CD4-positive, alpha-beta T cell treated with Interleukin-4 for 1 hour (primary cell): Measurements from ENCODE around the gene RALGDS.

Source experiments
- DNase-seq, 2 donors: peaks; one replicate each; pipeline ENCODE4 v3.0.0-alpha.2; 2020 to 2022

Gene RALGDS

GRCh38 chr9:133134388-133135145, 13.5 kb upstream of the RALGDS start:
- DNase-seq: peak in 1 of 2 donors; percentile 50

- peak; percentile 95 for DNase-seq
Measured at GRCh38 chr9:133133681-133134387, 12.8 kb upstream of the RALGDS start.

- DNase-seq: peak in 1 of 2 donors; percentile 47
Measured at GRCh38 chr9:133132174-133132573, 11.1 kb upstream of the RALGDS start.

DNA sequence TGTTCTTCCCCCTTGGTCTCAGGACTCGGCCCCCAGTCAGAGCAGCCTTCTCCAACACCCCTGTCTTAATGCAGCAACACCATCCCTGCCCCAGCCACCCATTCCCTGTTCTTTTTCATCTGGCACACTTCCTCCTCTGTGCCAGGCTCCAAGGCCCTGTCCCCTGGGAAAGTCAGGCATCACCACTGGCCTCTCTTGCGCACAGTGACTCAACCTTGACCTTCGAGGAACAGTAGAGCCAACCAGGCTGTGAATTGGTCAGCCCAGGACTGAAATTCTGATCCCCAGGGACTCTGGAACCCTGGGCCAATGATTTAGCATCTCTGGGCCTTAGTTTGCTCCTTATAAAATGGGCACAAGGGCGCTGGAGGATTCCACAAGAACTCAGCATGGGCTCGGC, 10.5 kb upstream of the RALGDS start:
- DNase-seq: no peak

GRCh38 chr9:133130685-133131244, 9.7 kb upstream of the RALGDS start:
- peak; percentile 77 to 81 for DNase-seq

GRCh38 chr9:133129001-133129795, 8.2 kb upstream of the RALGDS start:
- peak; percentile 53 to 65 for DNase-seq

GRCh38 chr9:133128152-133128551, 7.1 kb upstream of the RALGDS start:
- DNase-seq: no peak

- DNase-seq: peak; percentile 85
Measured at GRCh38 chr9:133127340-133127981, 6.4 kb upstream of the RALGDS start.

DNA sequence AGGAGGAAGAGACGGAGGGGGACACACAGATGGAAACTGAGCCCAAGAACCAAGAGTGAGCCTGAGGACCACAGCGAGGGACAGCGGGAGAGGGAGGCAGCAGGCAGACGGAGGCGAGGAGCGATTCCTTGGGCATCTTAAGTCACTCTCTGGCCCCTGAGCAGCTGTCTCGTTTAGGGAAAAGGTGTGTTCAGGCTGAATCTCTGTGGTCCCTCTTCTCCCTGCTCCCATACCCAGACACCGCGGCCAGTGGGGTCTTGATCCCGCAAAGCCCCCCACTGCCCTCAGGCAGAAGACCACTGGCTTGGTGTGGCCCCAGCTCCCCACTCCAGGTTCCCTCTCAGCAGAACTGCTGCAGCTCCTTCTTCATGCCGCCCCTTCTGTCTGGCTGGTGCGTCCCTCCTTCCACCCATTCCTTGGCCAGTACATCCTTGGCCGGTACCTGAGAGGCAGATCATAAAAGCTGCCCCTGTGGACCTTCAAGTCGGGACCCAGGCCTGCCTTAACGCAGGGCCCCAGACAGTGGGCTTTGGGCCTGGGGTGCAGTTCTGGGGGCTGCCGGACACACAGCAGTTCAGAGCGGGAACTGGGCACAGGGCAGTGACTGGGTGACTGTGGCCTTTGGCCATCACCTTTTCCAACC, 5.8 kb upstream of the RALGDS start:
- DNase-seq: no peak

- peak in 1 of 2 donors; percentile 55 for DNase-seq
Measured at GRCh38 chr9:133125941-133126696, 5.1 kb upstream of the RALGDS start.

DNA sequence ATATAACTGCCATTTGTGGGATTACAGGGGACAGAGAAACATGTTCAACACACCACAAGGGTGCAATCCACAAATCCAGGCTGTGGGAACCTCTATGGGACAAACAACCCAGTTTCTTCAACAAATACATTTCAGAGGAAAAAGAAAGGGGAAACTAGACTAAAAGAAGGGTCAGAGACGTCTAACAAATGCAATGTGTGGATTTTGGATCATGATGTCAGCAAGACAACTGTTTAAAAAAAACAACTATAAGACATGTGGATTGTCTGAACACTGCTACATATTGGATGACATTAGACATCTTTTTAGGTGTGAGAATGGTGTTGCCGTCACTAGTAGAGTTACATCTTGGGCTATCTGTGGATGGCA, 3.9 kb upstream of the RALGDS start:
- DNase-seq: no peak

DNA sequence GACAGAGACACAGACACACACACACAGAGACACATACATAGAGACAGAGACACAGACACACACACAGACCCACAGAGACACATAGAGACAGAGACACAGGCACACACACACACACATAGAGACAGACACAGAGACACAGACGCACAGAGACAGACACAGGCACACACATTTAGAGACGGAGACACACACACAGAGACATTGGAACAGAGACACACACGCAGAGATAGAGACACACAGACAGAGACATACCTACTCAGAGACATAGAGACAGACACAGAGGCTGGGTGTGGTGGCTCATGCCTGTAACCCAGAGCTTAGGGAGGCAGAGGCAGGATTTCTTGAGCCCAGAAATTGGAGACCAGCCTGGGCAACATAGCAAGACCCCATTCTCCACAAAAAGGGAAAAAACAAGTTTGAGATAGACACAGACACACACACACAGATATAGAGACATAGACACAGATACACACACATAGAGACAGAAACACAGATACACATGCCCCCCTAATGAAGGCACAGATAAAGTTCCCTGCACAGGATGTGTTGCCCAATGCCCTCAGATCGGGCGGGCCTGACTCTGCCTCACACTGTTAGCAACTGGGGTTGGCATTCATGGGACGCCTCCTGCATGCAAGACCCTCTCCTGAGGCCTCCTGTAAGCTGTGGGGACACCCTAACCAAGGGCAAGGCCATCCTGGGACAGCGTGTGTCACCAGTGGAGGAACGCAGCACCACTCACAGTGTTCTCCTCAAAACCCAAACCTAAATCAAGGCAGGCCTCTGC, 3.3 kb upstream of the RALGDS start:
- no peak for DNase-seq

- DNase-seq: no peak
Measured at GRCh38 chr9:133122935-133123611, 2.0 kb upstream of the RALGDS start.

- no peak for DNase-seq
Measured at GRCh38 chr9:133122605-133122934, 1.5 kb upstream of the RALGDS start.

DNA sequence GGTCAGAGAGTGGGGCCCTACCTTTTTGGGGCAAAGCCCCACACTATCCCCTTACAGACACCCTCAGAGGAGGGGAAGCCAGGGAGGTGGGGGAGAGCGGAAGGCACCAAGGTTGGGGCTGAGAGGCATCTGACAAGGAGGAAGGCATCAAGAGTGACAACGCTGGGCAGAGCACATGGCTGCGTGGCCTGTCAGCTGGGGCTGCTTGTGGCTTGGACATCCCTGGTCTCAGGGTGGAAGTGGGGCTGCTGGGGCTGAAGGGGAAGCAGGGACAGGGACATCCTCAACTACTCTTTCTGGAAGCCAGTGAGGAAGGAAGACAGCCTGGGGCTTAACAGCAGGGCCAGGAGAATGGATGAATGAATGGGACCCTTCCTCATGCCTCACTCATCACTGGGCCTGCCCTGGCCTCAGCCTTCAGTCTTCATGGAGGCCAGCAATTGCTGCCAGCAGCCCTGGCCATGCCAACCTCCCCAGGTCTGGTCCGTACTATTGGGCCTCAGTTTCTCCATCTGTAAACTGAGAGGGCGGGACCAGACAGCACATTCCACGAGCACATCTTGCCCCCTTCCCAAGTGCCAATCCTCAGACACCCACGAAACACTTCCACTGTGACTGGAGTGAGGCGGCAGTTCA, 993 bp upstream of the RALGDS start:
- DNase-seq: peak in 1 of 2 donors; percentile 63

- no peak for DNase-seq
Measured at GRCh38 chr9:133120501-133121197, 391 bp downstream of the RALGDS start.

DNA sequence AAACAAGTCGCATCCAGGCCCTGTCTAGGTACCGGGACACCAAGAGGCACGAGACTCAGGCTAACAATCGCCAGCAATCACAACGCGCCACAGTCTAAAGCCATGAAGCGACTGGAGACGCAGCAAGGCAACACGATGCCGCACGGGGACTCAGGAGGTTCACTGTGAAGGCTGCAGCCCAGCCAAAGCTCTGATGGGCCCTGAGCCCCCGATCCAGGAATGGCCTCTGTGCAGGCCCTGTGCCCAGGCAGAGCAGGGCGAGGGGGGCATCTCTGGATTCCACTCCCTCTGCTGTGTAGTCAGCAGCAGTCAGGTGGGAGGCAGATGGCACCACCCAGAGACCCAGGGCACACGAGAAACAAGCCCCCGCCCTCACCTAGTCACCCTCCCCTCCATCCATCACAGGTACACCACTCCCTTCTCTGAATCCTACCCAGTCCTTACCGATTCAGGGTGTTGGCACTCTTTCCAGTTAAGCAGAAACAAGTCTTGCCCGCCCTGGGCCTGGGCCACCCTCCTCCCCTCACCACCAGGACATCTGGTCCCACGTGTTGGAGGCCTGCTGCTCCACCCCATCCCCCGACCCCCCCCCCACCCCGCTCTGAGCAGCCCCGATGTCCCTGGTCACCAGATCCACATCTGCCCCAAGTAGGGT, 1.1 kb downstream of the RALGDS start:
- no peak for DNase-seq

GRCh38 chr9:133119103-133119845, 1.8 kb downstream of the RALGDS start:
- DNase-seq: no peak
